H1 (cell line): ENCODE measurements around the gene ZSCAN29. TPM values are rescaled to one million over a fixed set of nuclear protein-coding genes. Genes with fewer than 3 reads are reported as not detected.

Experiments
- BCL11A ChIP-seq, 2 experiments: IDR thresholded peaks; one replicate each; pipeline ENCODE4 v1.6.1; 2011; ENCODE audit warnings: low read depth in 2 of 2, low read length in 2 of 2, mild to moderate bottlenecking in 2 of 2
- CREB1 ChIP-seq: IDR thresholded peaks from 2 replicates; pipeline ENCODE4 v1.6.1; 2012; ENCODE audit warnings: inconsistent platforms
- GABPA ChIP-seq: IDR thresholded peaks from 2 replicates; pipeline ENCODE4 v1.6.1; 2011; ENCODE audit warnings: mild to moderate bottlenecking, low read length, moderate library complexity, borderline replicate concordance; ENCODE audit not compliant: insufficient read depth
- HDAC2 ChIP-seq, 2 experiments: fragments of 300-600 bp in 1 of 2; sonication (generic) in 1 of 2; IDR thresholded peaks; 2 replicates each; pipeline ENCODE4 v1.6.1; 2011 to 2012; ENCODE audit warnings: low read depth in 2 of 2, low read length in 2 of 2, mild to moderate bottlenecking in 2 of 2, moderate library complexity in 2 of 2, borderline replicate concordance in 1 of 2, inconsistent platforms in 1 of 2
- MAFK ChIP-seq: IDR thresholded peaks from 2 replicates; pipeline ENCODE4 v1.6.1; 2012; ENCODE audit warnings: low read depth, mild to moderate bottlenecking, improper control_type of control experiment, low read length
- RXRA ChIP-seq: IDR thresholded peaks from 2 replicates; pipeline ENCODE4 v1.6.1; 2011; ENCODE audit warnings: low read depth, mild to moderate bottlenecking, low read length, moderate library complexity; ENCODE audit not compliant: insufficient read depth
- SIN3A ChIP-seq, 2 experiments: IDR thresholded peaks in 1 of 2; conservative IDR thresholded peaks in 1 of 2; 2 replicates each; pipeline ENCODE4 v1.6.1; 2011 to 2012; ENCODE audit warnings: low read length in 2 of 2, improper control_type of control experiment in 1 of 2, low read depth in 1 of 2, mild to moderate bottlenecking in 1 of 2
- SP2 ChIP-seq: IDR thresholded peaks from 2 replicates; pipeline ENCODE4 v1.6.1; 2012; ENCODE audit warnings: mild to moderate bottlenecking, low read length, inconsistent platforms
- TAF7 ChIP-seq: optimal IDR thresholded peaks from 2 replicates; pipeline ENCODE3; 2011; ENCODE audit warnings: low read depth, mild to moderate bottlenecking, inconsistent platforms, low read length, moderate library complexity, borderline replicate concordance
- USF2 ChIP-seq: IDR thresholded peaks from 2 replicates; pipeline ENCODE4 v1.6.1; 2011; ENCODE audit warnings: low read length, improper control_type of control experiment
- polyA plus RNA-seq, 7 experiments: library from polyadenylated mRNA; depleted of rRNA in 3 of 7; stranded (reverse) in 5 of 7; unstranded in 2 of 7; fragments of >200 nt in 5 of 7; fragments of 200-250 nt in 2 of 7; gene quantifications; 1 replicate in 5 of 7; 2 replicates in 1 of 7; 4 replicates in 1 of 7; pipeline versions ENCODE4 v1.2.1 to v1.2.3, GENCODE V29; 2011 to 2013; ENCODE audit warnings: missing spikeins in 2 of 7, mixed read lengths in 2 of 7
- total RNA-seq: library from RNA; stranded (reverse); fragmentation: NEBNext Ultra II Directional; extraction: Animal tissue kit (Norgen Biotek cat#: 25700); gene quantifications from 2 replicates; pipeline ENCODE4 v1.2.1, GENCODE V29; 2021

Gene ZSCAN29
- total and polyA plus RNA-seq, 2 of the 8 experiments (the other 6 are each of a cell fraction or from before 2014, with no cell fraction given), result 6.4 to 41.3 TPM

- TF ChIP-seq HDAC2 (IDR thresholded peaks at IDR 0.05; ENCODE audit: borderline replicate concordance in 1 of 2, low read depth in 2 of 2, low read length in 2 of 2), result no peak
- TF ChIP-seq SIN3A (conservative IDR thresholded peaks at IDR 0.05 in 1 of 2, IDR thresholded peaks at IDR 0.05 in 1 of 2; ENCODE audit: low read depth in 1 of 2, low read length in 2 of 2), result no peak
- no peak for TF ChIP-seq CREB1
- TF ChIP-seq SP2, result no peak
- TF ChIP-seq TAF7, result no peak
- TF ChIP-seq GABPA, result no peak
- no peak for TF ChIP-seq BCL11A (IDR thresholded peaks at IDR 0.05; ENCODE audit: low read depth in 2 of 2, low read length in 2 of 2)
- no peak for TF ChIP-seq USF2
- no peak for TF ChIP-seq MAFK
- TF ChIP-seq RXRA, result no peak
Measured at GRCh38 chr15:43412096-43412495, 41.3 kb upstream of the ZSCAN29 start (continued).
